ENCODE results near the gene DKK3. TPM values are rescaled to one million over a fixed set of nuclear protein-coding genes. Genes with fewer than 3 reads are reported as not detected.

DKK3 gene
- total and polyA plus RNA-seq, 2 of the 13 experiments (the other 11 are each of a cell fraction or from before 2014, with no cell fraction given), result 0.09 to 0.67 TPM

GRCh38 chr11:11942668-11943067 is 65.8 kb downstream of the DKK3 start:
- no peaks in the 10 kb centered on the region for H4K20me1 ChIP-seq (ENCODE audit: insufficient read depth, low read length)
- H2AFZ ChIP-seq (ENCODE audit: low read length), result no peak overlapping the region
- no peak overlapping the region for H3K4me3 ChIP-seq (replicated peaks in 1 of 3; ENCODE audit: insufficient read depth in 1 of 3, low read depth in 2 of 3, low read length in 3 of 3)
- WGBS (ENCODE audit: low lambda C conversion rate), result 96% methylated on average over 3 of the region's 3 CpGs
- ATAC-seq, result no peak
- H3K27ac ChIP-seq (ENCODE audit: extremely low read length, insufficient read depth, low read length), result no peak overlapping the region
- no peaks in the 10 kb centered on the region for H3K9me3 ChIP-seq (ENCODE audit: low read length)
- intact Hi-C loops (cut with micrococcal nuclease; ENCODE audit: unreplicated experiment), result no loop called here
- peaks cover 9 to 32% of the 10 kb centered on the region in 2 experiments; a peak in 4 of 5 replicates for H3K36me3 ChIP-seq (replicated peaks in 1 of 2; ENCODE audit: control insufficient read depth in 1 of 2, insufficient read depth in 2 of 2, low read length in 2 of 2)
- H3K4me1 ChIP-seq (ENCODE audit: insufficient read depth, low read length), result peaks cover 3% of the 10 kb centered on the region
- no peak for DNase-seq (ENCODE audit: low spot score)
- H3K27me3 ChIP-seq (ENCODE audit: control insufficient read depth in 1 of 2, insufficient read depth in 2 of 2, low read length in 2 of 2), result no peaks in the 10 kb centered on the region
- TF ChIP-seq KLF12 (CRISPR knock-in tag; IDR thresholded peaks at IDR 0.05; ENCODE audit: borderline replicate concordance), result no peak
- ChIA-PET CTCF (ENCODE audit: low intra/inter-chr PET ratio, low total read pairs) (no interaction called here), POLR2A (no interaction called here)
- H3K4me2 ChIP-seq (ENCODE audit: low read depth, low read length), result no peak overlapping the region
- in situ Hi-C loops (cut with HindIII; ENCODE audit: extremely low pct_ligation_motif_present, low pct_unique_long_range_greater_than_20kb), result no loop called here
- no peak overlapping the region for H3K9ac ChIP-seq (ENCODE audit: insufficient read depth, low read depth, low read length)
- BruUV-seq (replicated peaks), result no TSS peak
- no peaks in the 10 kb centered on the region for H3K79me2 ChIP-seq (ENCODE audit: insufficient read depth, low read length)
- FAIRE-seq, result no peak

- H3K27me3 ChIP-seq (ENCODE audit: control insufficient read depth in 1 of 2, insufficient read depth in 2 of 2, low read length in 2 of 2), result no peaks in the 10 kb centered on the region
- no peaks in the 10 kb centered on the region for H3K9me3 ChIP-seq (ENCODE audit: low read length)
- H4K20me1 ChIP-seq (ENCODE audit: insufficient read depth, low read length), result no peaks in the 10 kb centered on the region
- CTCF ChIA-PET (ENCODE audit: low intra/inter-chr PET ratio, low total read pairs), result no interaction called here
- H2AFZ ChIP-seq (ENCODE audit: low read length), result no peak overlapping the region
- ATAC-seq (no peak), FAIRE-seq (no peak), DNase-seq (ENCODE audit: low spot score) (no peak)
- H3K9ac ChIP-seq (ENCODE audit: insufficient read depth, low read depth, low read length), result no peak overlapping the region
- no peaks in the 10 kb centered on the region for H3K4me1 ChIP-seq (ENCODE audit: insufficient read depth, low read length)
- H3K27ac ChIP-seq (ENCODE audit: extremely low read length, insufficient read depth, low read length), result no peak overlapping the region
- in situ Hi-C loops (cut with HindIII; ENCODE audit: extremely low pct_ligation_motif_present, low pct_unique_long_range_greater_than_20kb), result no loop called here
- intact Hi-C loops (cut with micrococcal nuclease; ENCODE audit: unreplicated experiment), result no loop called here
- no peak overlapping the region for H3K4me3 ChIP-seq (replicated peaks in 1 of 3; ENCODE audit: insufficient read depth in 1 of 3, low read depth in 2 of 3, low read length in 3 of 3)
- peaks cover 9 to 40% of the 10 kb centered on the region in 2 experiments; a peak in 4 of 5 replicates for H3K36me3 ChIP-seq (replicated peaks in 1 of 2; ENCODE audit: control insufficient read depth in 1 of 2, insufficient read depth in 2 of 2, low read length in 2 of 2)
- no peaks in the 10 kb centered on the region for H3K79me2 ChIP-seq (ENCODE audit: insufficient read depth, low read length)
- no TSS peak for BruUV-seq (replicated peaks)
- no peak overlapping the region for H3K4me2 ChIP-seq (ENCODE audit: low read depth, low read length)
- POLR2A ChIA-PET, result no interaction called here
- TF ChIP-seq NFAT5 (CRISPR knock-in tag; IDR thresholded peaks at IDR 0.05), result no peak
- no peak for TF ChIP-seq ZFYVE20 (CRISPR knock-in tag; IDR thresholded peaks at IDR 0.05; ENCODE audit: borderline replicate concordance, low read depth)
- TF ChIP-seq BCL3 (CRISPR knock-in tag; IDR thresholded peaks at IDR 0.05), result no peak
- TF ChIP-seq SMYD3 (CRISPR knock-in tag; IDR thresholded peaks at IDR 0.05), result no peak
- no peak for TF ChIP-seq ZNF605 (CRISPR knock-in tag; IDR thresholded peaks at IDR 0.05)
- TF ChIP-seq ZNF781 (CRISPR knock-in tag; IDR thresholded peaks at IDR 0.05; ENCODE audit: borderline replicate concordance, not compliant biosample characterization), result no peak
- TF ChIP-seq NFIB (CRISPR knock-in tag; IDR thresholded peaks at IDR 0.05; ENCODE audit: borderline replicate concordance), result no peak
- no peak for TF ChIP-seq NAIF1 (CRISPR knock-in tag; IDR thresholded peaks at IDR 0.05; ENCODE audit: borderline replicate concordance)
- no peak for TF ChIP-seq ZNF768 (CRISPR knock-in tag; IDR thresholded peaks at IDR 0.05)
- TF ChIP-seq ZNF792 (CRISPR knock-in tag; IDR thresholded peaks at IDR 0.05), result no peak
Measured at GRCh38 chr11:11940551-11940950, 67.9 kb downstream of the DKK3 start.

Measured in HepG2 (cell line).